ENCODE measurements around the gene TOX3. TPM values are rescaled to one million over a fixed set of nuclear protein-coding genes. Genes with fewer than 3 reads are reported as not detected.

The TOX3 gene
- total RNA-seq, 6 donors from 2014 or later: 0.61 to 22.0 (median 4.9) TPM

DNA sequence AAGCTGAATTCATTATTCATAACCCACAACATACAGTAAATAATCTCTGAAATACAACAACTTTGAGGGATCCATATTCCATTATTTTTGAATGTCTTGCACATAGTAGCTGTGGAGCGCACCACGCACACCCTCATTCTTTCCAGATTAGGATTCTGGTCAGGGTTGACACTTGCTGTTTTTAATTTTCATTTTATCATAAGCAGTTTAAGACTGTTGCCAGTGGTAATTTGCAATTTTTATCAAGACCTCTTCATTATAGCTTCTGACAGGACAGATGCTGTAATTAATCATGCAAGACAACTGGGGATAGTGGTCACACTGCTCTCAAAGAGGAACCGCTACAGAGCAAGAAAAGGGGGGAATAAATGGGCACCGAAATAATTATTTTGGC, 109.7 kb downstream of the TOX3 start:
- Histone ChIP-seq H3K9me3 (no peaks in the 10 kb centered on the region), H3K4me1 (no peaks in the 10 kb centered on the region), H3K36me3 (peaks cover 0 to 4% (median 0%) of the 10 kb centered on the region in 4 donors), H3K27ac (no peak overlapping the region), H3K4me3 (no peak overlapping the region), H3K27me3 (no peaks in the 10 kb centered on the region)
- DNase-seq (no peak), ATAC-seq (ENCODE audit: low FRiP score in 2 of 2) (no peak)
- TF ChIP-seq POLR2AphosphoS5 (IDR thresholded peaks at IDR 0.05) (no peak), EP300 (IDR thresholded peaks at IDR 0.05) (no peak), POLR2A (IDR thresholded peaks at IDR 0.05) (no peak)
- TF ChIP-seq, protein P1, sequence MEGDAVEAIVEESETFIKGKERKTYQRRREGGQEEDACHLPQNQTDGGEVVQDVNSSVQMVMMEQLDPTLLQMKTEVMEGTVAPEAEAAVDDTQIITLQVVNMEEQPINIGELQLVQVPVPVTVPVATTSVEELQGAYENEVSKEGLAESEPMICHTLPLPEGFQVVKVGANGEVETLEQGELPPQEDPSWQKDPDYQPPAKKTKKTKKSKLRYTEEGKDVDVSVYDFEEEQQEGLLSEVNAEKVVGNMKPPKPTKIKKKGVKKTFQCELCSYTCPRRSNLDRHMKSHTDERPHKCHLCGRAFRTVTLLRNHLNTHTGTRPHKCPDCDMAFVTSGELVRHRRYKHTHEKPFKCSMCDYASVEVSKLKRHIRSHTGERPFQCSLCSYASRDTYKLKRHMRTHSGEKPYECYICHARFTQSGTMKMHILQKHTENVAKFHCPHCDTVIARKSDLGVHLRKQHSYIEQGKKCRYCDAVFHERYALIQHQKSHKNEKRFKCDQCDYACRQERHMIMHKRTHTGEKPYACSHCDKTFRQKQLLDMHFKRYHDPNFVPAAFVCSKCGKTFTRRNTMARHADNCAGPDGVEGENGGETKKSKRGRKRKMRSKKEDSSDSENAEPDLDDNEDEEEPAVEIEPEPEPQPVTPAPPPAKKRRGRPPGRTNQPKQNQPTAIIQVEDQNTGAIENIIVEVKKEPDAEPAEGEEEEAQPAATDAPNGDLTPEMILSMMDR (IDR thresholded peaks at IDR 0.05): no peak
- WGBS, 2 donors: 92 to 94% methylated on average over 4 of the region's 4 CpGs

DNA sequence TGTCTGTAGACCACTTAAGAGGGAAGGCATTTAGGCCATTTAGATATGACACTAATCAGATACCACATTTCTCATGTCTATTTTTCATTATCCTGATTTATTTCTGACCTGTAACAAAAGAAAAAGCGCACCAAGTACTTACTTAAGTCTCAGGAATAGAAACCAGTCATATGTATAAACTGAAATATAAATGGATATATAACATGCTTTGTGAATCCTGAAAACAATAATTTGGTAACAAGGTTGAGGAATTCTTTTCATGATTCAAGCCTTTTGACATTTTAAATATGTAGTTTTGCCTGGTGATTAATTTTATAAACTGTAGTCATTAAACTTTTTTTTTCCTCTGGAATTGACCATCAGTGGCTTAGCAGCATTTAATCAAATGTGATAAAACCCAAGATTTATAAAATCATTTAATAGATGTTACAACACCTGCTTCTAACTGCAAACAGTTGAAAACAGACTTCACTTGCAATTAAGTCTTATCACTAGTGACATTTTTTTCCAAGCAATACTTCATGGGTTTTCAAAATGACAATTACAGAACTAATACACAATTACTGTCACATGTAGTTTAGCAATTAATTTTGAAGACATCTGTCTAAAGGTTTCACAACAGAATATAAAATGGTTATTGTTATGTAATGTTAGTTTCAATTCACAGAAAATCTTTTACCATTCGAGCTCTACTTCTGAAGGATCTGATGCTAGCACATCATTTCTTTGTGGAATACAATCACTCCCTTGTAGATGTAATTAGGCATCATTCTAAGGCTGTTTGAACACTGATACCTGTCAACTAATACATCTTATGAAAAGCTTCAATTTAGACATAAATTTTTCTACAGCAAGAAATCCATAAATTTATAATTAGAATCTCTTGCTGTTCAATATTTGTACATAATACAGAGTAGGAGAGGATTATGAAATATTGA, 110.3 kb downstream of the TOX3 start:
- peaks cover 0 to 4% (median 0%) of the 10 kb centered on the region in 4 donors for H3K36me3 ChIP-seq
- no peak for TF ChIP-seq POLR2A (IDR thresholded peaks at IDR 0.05)
- TF ChIP-seq EP300 (IDR thresholded peaks at IDR 0.05): no peak
- no peak for TF ChIP-seq POLR2AphosphoS5 (IDR thresholded peaks at IDR 0.05)
- TF ChIP-seq, protein P1 (IDR thresholded peaks at IDR 0.05): no peak
- no peaks in the 10 kb centered on the region for H3K27me3 ChIP-seq
- H3K9me3 ChIP-seq: no peaks in the 10 kb centered on the region
- ATAC-seq (ENCODE audit: low FRiP score in 2 of 2): no peak
- DNase-seq: no peak
- no peak overlapping the region for H3K27ac ChIP-seq
- WGBS, 2 donors: 77 to 78% methylated on average over 2 of the region's 2 CpGs
- H3K4me3 ChIP-seq: no peak overlapping the region
- no peaks in the 10 kb centered on the region for H3K4me1 ChIP-seq

DNA sequence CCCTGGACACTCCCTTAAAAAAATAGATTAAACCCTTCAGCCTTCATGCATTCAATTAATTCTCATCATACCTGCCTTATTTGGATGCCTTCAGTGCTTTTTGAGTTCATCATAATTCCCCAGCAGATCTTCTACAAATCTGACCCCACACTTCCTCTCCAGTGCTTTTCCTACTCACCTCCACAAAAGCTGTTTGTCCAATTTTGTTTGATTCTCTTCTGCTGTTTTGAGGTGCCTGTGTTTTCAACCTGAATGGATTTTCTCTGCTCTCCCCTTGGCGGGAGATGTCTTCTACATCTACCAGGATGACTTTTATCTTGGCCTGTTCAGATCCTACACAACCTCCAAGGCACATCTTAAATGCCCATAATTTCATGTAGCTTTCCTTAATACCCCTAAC, 112.7 kb downstream of the TOX3 start:
- no peak for DNase-seq
- no peak for ATAC-seq (ENCODE audit: low FRiP score in 2 of 2)
- Histone ChIP-seq H3K9me3 (no peaks in the 10 kb centered on the region), H3K27me3 (no peaks in the 10 kb centered on the region), H3K36me3 (peaks cover 0 to under 1% (median 0%) of the 10 kb centered on the region in 4 donors), H3K27ac (no peak overlapping the region), H3K4me3 (no peak overlapping the region), H3K4me1 (no peaks in the 10 kb centered on the region)
- no peak for TF ChIP-seq EP300 (IDR thresholded peaks at IDR 0.05)
- TF ChIP-seq, protein P1 (IDR thresholded peaks at IDR 0.05): no peak
- TF ChIP-seq POLR2AphosphoS5 (IDR thresholded peaks at IDR 0.05): no peak
- TF ChIP-seq POLR2A (IDR thresholded peaks at IDR 0.05): no peak
- 91 to 92% methylated on average over 1 of the region's 1 CpG for WGBS, 2 donors

DNA sequence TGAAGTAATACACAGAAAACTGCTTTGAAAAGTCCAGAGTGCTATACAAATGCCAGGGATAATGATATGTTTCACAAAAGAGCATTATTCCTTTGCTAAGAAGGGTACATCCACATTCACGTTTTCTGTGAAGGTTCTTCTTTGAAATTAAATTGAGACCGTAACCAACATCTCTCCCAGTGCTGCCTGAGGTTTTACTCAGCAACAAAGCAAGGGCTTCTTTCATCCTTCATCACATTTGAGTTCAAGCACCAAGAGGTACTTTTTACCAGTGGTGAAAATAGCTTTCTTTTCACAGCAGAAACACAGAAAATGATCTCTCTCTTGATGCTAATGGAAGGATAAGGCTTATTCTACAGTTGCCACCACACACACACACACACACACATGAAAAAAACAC, 113.3 kb downstream of the TOX3 start:
- H3K27me3 ChIP-seq: no peaks in the 10 kb centered on the region
- no peak overlapping the region for H3K4me3 ChIP-seq
- H3K27ac ChIP-seq: no peak overlapping the region
- H3K9me3 ChIP-seq: no peaks in the 10 kb centered on the region
- ATAC-seq (ENCODE audit: low FRiP score in 2 of 2) (no peak), DNase-seq (no peak)
- no peaks in the 10 kb centered on the region for H3K4me1 ChIP-seq
- TF ChIP-seq EP300 (IDR thresholded peaks at IDR 0.05) (no peak), POLR2A (IDR thresholded peaks at IDR 0.05) (no peak), POLR2AphosphoS5 (IDR thresholded peaks at IDR 0.05) (no peak)
- TF ChIP-seq, protein P1 (IDR thresholded peaks at IDR 0.05): no peak
- no peaks in the 10 kb centered on the region for H3K36me3 ChIP-seq
- WGBS, 2 donors: 71% methylated on average over 2 of the region's 2 CpGs

All from upper lobe of left lung (tissue), 6 donors.